ENCODE results near the gene CYTH4.

DNA sequence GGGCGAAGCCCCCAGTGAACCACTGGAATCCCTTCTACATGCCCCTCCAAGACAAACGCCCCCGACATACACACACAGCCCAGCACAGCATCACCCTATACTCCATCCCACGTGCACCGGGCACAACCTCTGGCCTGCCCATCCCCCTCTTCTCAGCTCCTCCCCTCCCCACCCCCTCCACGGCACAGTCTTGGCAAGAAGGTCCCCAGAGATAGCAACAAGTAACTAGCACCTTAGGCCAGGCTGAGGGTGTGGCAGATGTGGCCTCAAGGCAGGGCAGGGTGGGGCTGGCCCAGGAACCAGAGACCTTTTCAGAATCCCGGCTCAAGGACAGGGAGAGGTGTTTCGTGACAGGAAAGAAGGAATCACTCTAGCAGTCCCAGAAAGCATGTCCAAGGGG, 54.3 kb downstream of the CYTH4 start:
- TF ChIP-seq, protein P1, sequence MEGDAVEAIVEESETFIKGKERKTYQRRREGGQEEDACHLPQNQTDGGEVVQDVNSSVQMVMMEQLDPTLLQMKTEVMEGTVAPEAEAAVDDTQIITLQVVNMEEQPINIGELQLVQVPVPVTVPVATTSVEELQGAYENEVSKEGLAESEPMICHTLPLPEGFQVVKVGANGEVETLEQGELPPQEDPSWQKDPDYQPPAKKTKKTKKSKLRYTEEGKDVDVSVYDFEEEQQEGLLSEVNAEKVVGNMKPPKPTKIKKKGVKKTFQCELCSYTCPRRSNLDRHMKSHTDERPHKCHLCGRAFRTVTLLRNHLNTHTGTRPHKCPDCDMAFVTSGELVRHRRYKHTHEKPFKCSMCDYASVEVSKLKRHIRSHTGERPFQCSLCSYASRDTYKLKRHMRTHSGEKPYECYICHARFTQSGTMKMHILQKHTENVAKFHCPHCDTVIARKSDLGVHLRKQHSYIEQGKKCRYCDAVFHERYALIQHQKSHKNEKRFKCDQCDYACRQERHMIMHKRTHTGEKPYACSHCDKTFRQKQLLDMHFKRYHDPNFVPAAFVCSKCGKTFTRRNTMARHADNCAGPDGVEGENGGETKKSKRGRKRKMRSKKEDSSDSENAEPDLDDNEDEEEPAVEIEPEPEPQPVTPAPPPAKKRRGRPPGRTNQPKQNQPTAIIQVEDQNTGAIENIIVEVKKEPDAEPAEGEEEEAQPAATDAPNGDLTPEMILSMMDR (IDR thresholded peaks at IDR 0.05): no peak
- TF ChIP-seq POLR2A (IDR thresholded peaks at IDR 0.05): no peak
